Smooth muscle cell (in vitro differentiated cells): ENCODE measurements around the gene PITPNC1. TPM values are rescaled to one million over a fixed set of nuclear protein-coding genes. Genes with fewer than 3 reads are reported as not detected.
A peak's percentile ranks its signal among the peaks of the same experiment; 100 is the strongest.

Source experiments
- DNase-seq: peaks from one replicate; lab custom pipeline; 2025; ENCODE audit not compliant: unreplicated experiment; lab: John Stamatoyannopoulos, UW
- H2AFZ ChIP-seq: fragments of 200-600 bp; sonication (generic); 2 replicates; pipeline ENCODE4 v1.6.0; 2016; ENCODE audit warnings: antibody characterized with exemption, low read depth, mild to moderate bottlenecking
- H3F3A ChIP-seq: fragments of 200-600 bp; sonication (generic); 2 replicates; pipeline ENCODE4 v1.6.0; 2017; ENCODE audit warnings: antibody characterized with exemption, low read depth
- H3K27ac ChIP-seq: fragments of 200-600 bp; sonication (generic); 2 replicates; pipeline ENCODE4 v1.5.1; 2016; ENCODE audit warnings: low read depth, mild to moderate bottlenecking
- H3K27me3 ChIP-seq: fragments of 200-600 bp; sonication (generic); 2 replicates; pipeline ENCODE4 v1.6.1; 2016; ENCODE audit warnings: low read depth, mild to moderate bottlenecking
- H3K36me3 ChIP-seq: fragments of 200-600 bp; sonication (generic); 2 replicates; pipeline ENCODE4 v1.5.1; 2016; ENCODE audit warnings: low read depth
- H3K4me1 ChIP-seq: fragments of 200-600 bp; sonication (generic); 2 replicates; pipeline ENCODE4 v1.5.1; 2016; ENCODE audit warnings: low read depth
- H3K4me2 ChIP-seq: fragments of 200-600 bp; sonication (generic); 2 replicates; pipeline ENCODE4 v1.6.0; 2016; ENCODE audit warnings: mild to moderate bottlenecking
- H3K4me3 ChIP-seq: fragments of 200-600 bp; sonication (generic); 2 replicates; pipeline ENCODE4 v1.5.1; 2016; ENCODE audit warnings: mild to moderate bottlenecking
- H3K79me2 ChIP-seq: fragments of 200-600 bp; sonication (generic); 2 replicates; pipeline ENCODE4 v1.6.0; 2016; ENCODE audit warnings: low read depth, mild to moderate bottlenecking
- H3K9ac ChIP-seq: fragments of 200-600 bp; sonication (generic); 2 replicates; pipeline ENCODE4 v1.6.0; 2016; ENCODE audit warnings: low read depth
- H3K9me3 ChIP-seq: fragments of 200-600 bp; sonication (generic); replicated peaks from 2 replicates; pipeline ENCODE4 v1.5.1; 2016; ENCODE audit warnings: low read depth
- H4K20me1 ChIP-seq: fragments of 200-600 bp; sonication (generic); 2 replicates; pipeline ENCODE4 v1.6.0; 2016; ENCODE audit warnings: low read depth
- CTCF ChIP-seq: fragments of 200-600 bp; sonication (generic); IDR thresholded peaks from 2 replicates; pipeline ENCODE4 v1.5.1; 2017; ENCODE audit warnings: borderline replicate concordance, mild to moderate bottlenecking, antibody characterized with exemption; ENCODE audit not compliant: insufficient read depth, poor library complexity, severe bottlenecking
- WGBS: methylation state at CpG from one replicate; pipeline ENCODE4 v1.1.7; 2016; ENCODE audit warnings: low lambda C conversion rate; 5-methylcytosine and 5-hydroxymethylcytosine counted together
- polyA plus RNA-seq: library from polyadenylated mRNA; unstranded; fragments of >200 nt; fragmentation: Nextera tagmentation; extraction: Ambion mirVana; gene quantifications from 2 replicates; pipeline ENCODE4 v1.2.1, GENCODE V29; 2016
- total RNA-seq: library from RNA; depleted of rRNA; stranded (reverse); fragments of >200 nt; gene quantifications from 2 replicates; pipeline ENCODE4 v1.2.3, GENCODE V29; 2014

Gene PITPNC1
- total and polyA plus RNA-seq, 2 experiments from 2014 or later, result 9.6 to 12.5 TPM

- 90% methylated on average over 3 of the region's 3 CpGs for WGBS
- peaks cover 7% of the 10 kb centered on the region for H3K79me2 ChIP-seq
Measured at GRCh38 chr17:67518876-67519275, 141.8 kb downstream of the PITPNC1 start.

GRCh38 chr17:67519801-67520251 lies 142.7 kb downstream of the PITPNC1 start:
- no peak for DNase-seq
- H3K4me3 ChIP-seq, result no peak overlapping the region
- H2AFZ ChIP-seq, result no peak overlapping the region
- no peaks in the 10 kb centered on the region for H4K20me1 ChIP-seq
- no peaks in the 10 kb centered on the region for H3K27me3 ChIP-seq
- peaks cover 14% of the 10 kb centered on the region for H3K4me1 ChIP-seq
- TF ChIP-seq CTCF, result no peak
- H3K27ac ChIP-seq, result no peak overlapping the region
- WGBS, result 56% methylated on average over 5 of the region's 5 CpGs
- H3K36me3 ChIP-seq, result no peaks in the 10 kb centered on the region
- no peaks in the 10 kb centered on the region for H3K9me3 ChIP-seq
- H3K4me2 ChIP-seq, result no peak overlapping the region
- peaks cover 7% of the 10 kb centered on the region for H3K79me2 ChIP-seq
- H3K9ac ChIP-seq, result no peak overlapping the region
- peaks cover 7% of the 10 kb centered on the region for H3F3A ChIP-seq

More at GRCh38 chr17:67518876-67519275, 141.8 kb downstream of the PITPNC1 start:
- no peak for TF ChIP-seq CTCF
- Histone ChIP-seq H3K9me3 (no peaks in the 10 kb centered on the region), H3K36me3 (no peaks in the 10 kb centered on the region), H3F3A (peaks cover 7% of the 10 kb centered on the region), H3K27me3 (no peaks in the 10 kb centered on the region), H2AFZ (no peak overlapping the region), H3K4me2 (no peak overlapping the region), H4K20me1 (no peaks in the 10 kb centered on the region), H3K4me1 (peaks cover 14% of the 10 kb centered on the region), H3K4me3 (no peak overlapping the region), H3K9ac (no peak overlapping the region), H3K27ac (no peak overlapping the region)
- no peak for DNase-seq

GRCh38 chr17:67520252-67520906 lies 143.3 kb downstream of the PITPNC1 start:
- Histone ChIP-seq H3F3A (peaks cover 7% of the 10 kb centered on the region), H3K79me2 (peaks cover 12% of the 10 kb centered on the region), H4K20me1 (no peaks in the 10 kb centered on the region), H3K27ac (no peak overlapping the region), H3K4me3 (no peak overlapping the region), H3K36me3 (no peaks in the 10 kb centered on the region), H3K27me3 (no peaks in the 10 kb centered on the region), H3K9me3 (no peaks in the 10 kb centered on the region), H3K4me1 (peaks cover 14% of the 10 kb centered on the region), H3K9ac (no peak overlapping the region), H3K4me2 (peak overlapping the region; percentile 67), H2AFZ (no peak overlapping the region)
- no peak for TF ChIP-seq CTCF
- 45% methylated on average over 13 of the region's 13 CpGs for WGBS
- no peak for DNase-seq
